Psoas muscle (tissue), 8 donors: ENCODE data around the gene BMPR1B. TPM values are rescaled to one million over a fixed set of nuclear protein-coding genes. Genes with fewer than 3 reads are reported as not detected.

Experiments
- ATAC-seq, 4 donors: fragments of 200-7000 bp; cut with Tn5 transposase; one replicate each; pipeline ENCODE4 v1.9.1; 2020; ENCODE audit warnings: moderate library complexity in 3 of 4, mild to moderate bottlenecking in 2 of 4
- DNase-seq, 2 donors: peaks; one replicate each; pipeline ENCODE4 v3.0.0-alpha.2; 2020
- H3K27ac ChIP-seq: fragments of 200-600 bp; one replicate; pipeline ENCODE4 v1.8.0; 2022
- H3K27me3 ChIP-seq, 3 donors: fragments of 200-600 bp in 1 of 3; one replicate each; pipeline versions ENCODE4 v1.6.1 to v1.8.0; 2013 to 2022; ENCODE audit warnings: low read length in 2 of 3, mild to moderate bottlenecking in 2 of 3, moderate library complexity in 1 of 3; ENCODE audit not compliant: insufficient read depth in 3 of 3
- H3K36me3 ChIP-seq, 2 donors: fragments of 200-600 bp in 1 of 2; one replicate each; pipeline versions ENCODE4 v1.6.1 to v1.8.0; 2013 to 2022; ENCODE audit warnings: low read depth in 1 of 2, mild to moderate bottlenecking in 1 of 2, moderate library complexity in 1 of 2; ENCODE audit not compliant: insufficient read depth in 1 of 2
- H3K4me1 ChIP-seq: fragments of 200-600 bp; one replicate; pipeline ENCODE4 v1.8.0; 2022
- H3K4me3 ChIP-seq: fragments of 200-600 bp; one replicate; pipeline ENCODE4 v1.8.0; 2022; ENCODE audit warnings: mild to moderate bottlenecking
- H3K9me3 ChIP-seq: fragments of 200-600 bp; one replicate; pipeline ENCODE4 v1.8.0; 2022
- WGBS, 3 donors: extraction: QIAGEN DNeasy Blood & Tissue Kit; methylation state at CpG; one replicate each; pipeline versions ENCODE4 v1.1.6 to v1.1.7; 2013; 5-methylcytosine and 5-hydroxymethylcytosine counted together
- intact Hi-C, 2 donors: fragments of 100-400 bp; cut with DNase I; formaldehyde crosslinking; loops; one replicate each; pipeline versions ENCODE4 v1.11.0 to v1.14.2; 2022
- polyA plus RNA-seq, 3 donors: library from polyadenylated mRNA; stranded (reverse); fragments of 200-250 nt; gene quantifications; one replicate each; pipeline ENCODE4 v1.2.3, GENCODE V29; 2013
- total RNA-seq, 4 donors: library from RNA; stranded (reverse); fragmentation: NEBNext Ultra II Directional in 2 of 4; extraction: Animal tissue kit (Norgen Biotek cat#: 25700) in 2 of 4; gene quantifications; one replicate each; pipeline versions ENCODE4 v1.2.1 to v1.2.4, GENCODE V29; 2021 to 2023
- TF ChIP-seq, protein P1 (sequence below): fragments of 200-600 bp; IDR thresholded peaks from one replicate; pipeline ENCODE4 v1.8.0; 2022; ENCODE audit warnings: antibody characterized with exemption
- donor health status: healthy with polysubstance abuse.
- donor health status: DM: no; HTN: no; CAD: no; lungs with moderate emphysema.
- donor health status: Bipolar disorder and iron deficiency.
- donor health status: healthy.
- donor health status: DM: yes; HTN: yes; CAD: no.
- donor health status: DM: no; HTN: no; CAD: no.
- donor health status: DM: no; HTN: no; CAD: no.
- donor health status: DM: yes; HTN: yes; CAD: no.

Gene BMPR1B
- total and polyA plus RNA-seq, 7 donors, result 0.26 to 13.0 (median 1.0) TPM

DNA sequence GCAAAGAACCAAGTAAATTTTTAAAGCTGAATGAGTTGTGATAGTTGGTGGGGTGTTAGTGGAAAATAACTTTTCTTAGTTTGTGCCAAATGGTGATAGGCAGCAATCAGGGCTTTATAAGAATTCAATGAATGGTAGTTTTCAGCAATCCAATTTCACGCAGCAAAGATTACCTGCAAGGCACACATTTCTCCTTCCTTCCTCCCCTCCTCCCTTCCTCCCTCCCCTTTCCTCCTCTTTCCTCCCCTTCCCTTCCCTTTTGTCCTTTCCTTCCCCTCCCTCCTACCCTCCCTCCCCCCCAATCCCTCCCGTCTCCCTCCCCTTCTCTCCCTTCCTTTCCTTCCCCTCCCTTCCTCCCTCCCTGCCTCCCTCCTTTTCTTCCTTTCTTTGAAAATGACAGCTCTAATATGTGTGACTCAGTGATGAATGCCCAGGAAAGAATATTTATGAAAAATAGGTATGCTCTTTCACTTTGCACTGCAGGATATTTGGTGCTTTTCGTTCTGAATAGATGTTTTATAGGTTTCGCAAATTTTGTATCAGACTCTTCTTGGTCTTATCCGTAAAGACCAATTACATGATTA lies 168.1 kb downstream of the BMPR1B start:
- Histone ChIP-seq H3K9me3 (no peaks in the 10 kb centered on the region), H3K4me1 (no peaks in the 10 kb centered on the region), H3K27me3 (no peaks in the 10 kb centered on the region), H3K4me3 (no peak overlapping the region), H3K36me3 (no peaks in the 10 kb centered on the region), H3K27ac (no peak overlapping the region)
- intact Hi-C loops, result no loop called here
- 78 to 88% (median 83%) methylated on average over 5 of the region's 5 CpGs for WGBS, 3 donors
- TF ChIP-seq, protein P1, sequence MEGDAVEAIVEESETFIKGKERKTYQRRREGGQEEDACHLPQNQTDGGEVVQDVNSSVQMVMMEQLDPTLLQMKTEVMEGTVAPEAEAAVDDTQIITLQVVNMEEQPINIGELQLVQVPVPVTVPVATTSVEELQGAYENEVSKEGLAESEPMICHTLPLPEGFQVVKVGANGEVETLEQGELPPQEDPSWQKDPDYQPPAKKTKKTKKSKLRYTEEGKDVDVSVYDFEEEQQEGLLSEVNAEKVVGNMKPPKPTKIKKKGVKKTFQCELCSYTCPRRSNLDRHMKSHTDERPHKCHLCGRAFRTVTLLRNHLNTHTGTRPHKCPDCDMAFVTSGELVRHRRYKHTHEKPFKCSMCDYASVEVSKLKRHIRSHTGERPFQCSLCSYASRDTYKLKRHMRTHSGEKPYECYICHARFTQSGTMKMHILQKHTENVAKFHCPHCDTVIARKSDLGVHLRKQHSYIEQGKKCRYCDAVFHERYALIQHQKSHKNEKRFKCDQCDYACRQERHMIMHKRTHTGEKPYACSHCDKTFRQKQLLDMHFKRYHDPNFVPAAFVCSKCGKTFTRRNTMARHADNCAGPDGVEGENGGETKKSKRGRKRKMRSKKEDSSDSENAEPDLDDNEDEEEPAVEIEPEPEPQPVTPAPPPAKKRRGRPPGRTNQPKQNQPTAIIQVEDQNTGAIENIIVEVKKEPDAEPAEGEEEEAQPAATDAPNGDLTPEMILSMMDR, result no peak
- no peak for DNase-seq
- no peak for ATAC-seq

DNA sequence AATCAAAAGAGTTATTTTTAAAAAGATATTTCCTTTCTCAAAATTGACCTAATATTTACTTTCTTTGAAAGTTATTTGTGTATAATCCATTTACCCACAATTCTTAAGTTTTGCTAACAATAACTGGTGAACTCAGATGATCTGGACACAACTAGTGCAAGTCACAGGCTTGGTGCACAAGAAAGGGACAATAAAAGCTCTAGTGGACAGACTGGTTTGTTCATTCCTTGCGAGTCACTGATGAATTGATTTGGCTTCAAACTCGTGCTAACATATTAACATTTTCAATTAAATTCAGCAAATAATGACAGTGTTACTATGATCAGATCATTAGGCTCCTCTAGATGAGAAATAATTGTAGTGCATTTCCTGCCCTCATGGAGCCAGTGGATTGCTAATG lies 169.2 kb downstream of the BMPR1B start:
- Histone ChIP-seq H3K27me3 (no peaks in the 10 kb centered on the region), H3K36me3 (no peaks in the 10 kb centered on the region), H3K9me3 (no peaks in the 10 kb centered on the region), H3K27ac (no peak overlapping the region), H3K4me1 (no peaks in the 10 kb centered on the region), H3K4me3 (no peak overlapping the region)
- DNase-seq (no peak), ATAC-seq (no peak)
- 84 to 92% (median 87%) methylated on average over 2 of the region's 2 CpGs for WGBS, 3 donors
- TF ChIP-seq, protein P1, result no peak
- intact Hi-C loops, result no loop called here

DNA sequence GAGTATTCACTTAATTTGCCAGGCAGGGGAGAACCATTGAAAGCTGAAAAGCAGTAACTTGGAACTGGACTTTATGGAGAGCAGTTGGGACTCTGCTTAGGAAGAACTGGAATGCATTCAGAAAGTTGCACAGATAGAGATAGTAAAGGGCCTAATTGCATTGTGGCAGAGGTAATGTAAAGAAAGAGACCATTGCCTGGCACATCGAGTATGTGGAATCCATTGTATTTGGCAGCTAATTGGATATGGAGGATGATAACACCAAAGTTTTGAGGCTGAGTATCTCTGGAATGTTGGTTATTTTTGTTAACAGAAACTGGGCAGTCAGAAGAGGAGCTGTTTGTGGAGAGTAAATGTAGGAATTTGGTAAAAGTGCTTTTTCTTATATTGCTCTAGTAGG lies 169.9 kb downstream of the BMPR1B start:
- TF ChIP-seq, protein P1, result no peak
- ATAC-seq (no peak), DNase-seq (no peak)
- Histone ChIP-seq H3K27me3 (no peaks in the 10 kb centered on the region), H3K36me3 (no peaks in the 10 kb centered on the region), H3K4me1 (no peaks in the 10 kb centered on the region), H3K27ac (no peak overlapping the region), H3K9me3 (no peaks in the 10 kb centered on the region), H3K4me3 (no peak overlapping the region)
- intact Hi-C loops, result no loop called here
- 32 to 55% (median 39%) methylated on average over 1 of the region's 1 CpG for WGBS, 3 donors

DNA sequence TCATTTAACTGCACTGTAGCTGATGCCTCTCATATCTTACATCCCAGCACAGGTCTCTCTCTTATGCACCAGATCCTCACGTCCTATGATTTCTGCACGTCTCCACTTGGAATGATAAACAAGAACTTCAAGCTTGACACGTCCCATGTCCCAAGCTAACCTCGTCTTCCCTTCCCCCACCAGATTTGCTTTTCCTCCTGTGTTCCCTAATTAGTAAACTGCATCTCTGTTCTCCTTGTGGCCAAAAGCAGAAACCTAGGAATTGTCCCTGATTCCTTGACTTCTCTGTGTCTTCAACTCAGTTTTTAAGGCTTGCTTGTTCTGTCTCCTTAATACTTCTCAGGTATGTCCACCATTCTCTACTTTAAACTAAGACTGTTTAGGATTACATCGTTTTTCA lies 171.9 kb downstream of the BMPR1B start:
- ATAC-seq, result no peak
- DNase-seq, result no peak
- intact Hi-C loops, result no loop called here
- H3K27ac ChIP-seq, result no peak overlapping the region
- H3K36me3 ChIP-seq, result no peaks in the 10 kb centered on the region
- WGBS, 3 donors, result 90 to 94% (median 90%) methylated on average over 5 of the region's 5 CpGs
- H3K9me3 ChIP-seq, result no peaks in the 10 kb centered on the region
- no peaks in the 10 kb centered on the region for H3K4me1 ChIP-seq
- no peak overlapping the region for H3K4me3 ChIP-seq
- TF ChIP-seq, protein P1, result no peak
- no peaks in the 10 kb centered on the region for H3K27me3 ChIP-seq

DNA sequence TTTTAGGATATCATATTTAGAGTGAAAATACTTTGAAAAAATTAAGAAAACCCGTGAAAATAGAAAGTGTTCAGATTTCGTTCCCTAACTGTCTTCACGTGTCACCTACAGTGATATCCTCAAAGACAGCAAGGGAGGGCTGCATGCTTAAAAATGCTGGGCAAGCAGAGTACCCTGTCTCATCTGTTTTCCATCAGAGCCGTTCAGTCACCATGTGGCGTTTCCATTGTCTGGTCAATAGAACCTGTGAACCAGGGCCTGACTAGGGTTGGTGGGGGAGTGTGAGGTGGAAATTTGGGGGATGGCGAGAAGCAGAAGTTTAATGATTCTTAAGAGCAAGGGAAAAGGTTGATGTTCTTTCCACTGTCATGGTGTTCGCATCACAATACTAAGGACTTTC lies 173.9 kb downstream of the BMPR1B start:
- no peak overlapping the region for H3K27ac ChIP-seq
- 92 to 94% (median 94%) methylated on average over 7 of the region's 7 CpGs for WGBS, 3 donors
- TF ChIP-seq, protein P1, result no peak
- ATAC-seq, result no peak
- no peaks in the 10 kb centered on the region for H3K4me1 ChIP-seq
- no peak for DNase-seq
- no peaks in the 10 kb centered on the region for H3K9me3 ChIP-seq
- no peak overlapping the region for H3K4me3 ChIP-seq
- H3K27me3 ChIP-seq, result no peaks in the 10 kb centered on the region
- intact Hi-C loops, result no loop called here
- H3K36me3 ChIP-seq, result no peaks in the 10 kb centered on the region
